Measurements from ENCODE around the gene SDF2. TPM values are rescaled to one million over a fixed set of nuclear protein-coding genes. Genes with fewer than 3 reads are reported as not detected.
"Not testable (repeated sequence)": the region's sequence is repeated elsewhere in the genome, so short reads cannot be mapped to it uniquely, and the experiment has no call there.

Gene SDF2
- total RNA-seq, 1 donor from 2014 or later: 46.2 TPM

GRCh38 chr17:28662527-28662829 is 772 bp upstream of the SDF2 start:
- Mint-ChIP-seq H3K36me3 (ENCODE audit: low read depth) (peaks cover 58% of the 10 kb centered on the region), H3K4me3 (peak overlapping the region; percentile 99), H3K4me1 (peaks cover 44% of the 10 kb centered on the region), H3K27ac (peak overlapping the region; percentile 97), H3K27me3 (no peaks in the 10 kb centered on the region), H3K9me3 (no peaks in the 10 kb centered on the region)
- intact Hi-C loops (cut with micrococcal nuclease): loop anchor here (2.0 to 5.0 kb wide), 2 partner anchors 50 to 64 kb away; partner anchors contain the start of genes PROCA1 and SPAG5
- DNase-seq: no peak

DNA sequence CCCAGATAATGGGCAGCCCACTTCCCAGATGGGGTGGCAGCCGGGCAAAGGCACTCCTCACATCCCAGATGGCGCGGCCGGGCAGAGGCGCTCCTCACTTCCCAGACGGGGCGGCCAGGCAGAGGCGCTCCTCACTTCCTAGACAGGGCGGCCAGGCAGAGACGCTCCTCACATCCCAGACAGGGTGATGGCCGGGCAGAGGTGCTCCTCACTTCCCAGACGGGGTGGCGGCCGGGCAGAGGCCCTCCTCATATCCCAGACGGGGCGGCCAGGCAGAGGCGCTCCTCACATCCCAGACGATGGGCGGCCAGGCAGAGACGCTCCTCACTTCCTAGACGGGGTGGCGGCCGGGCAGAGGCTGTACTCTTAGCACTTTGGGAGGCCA is 2.2 kb downstream of the SDF2 start:
- H3K27ac Mint-ChIP-seq; H3K27me3 Mint-ChIP-seq; H3K9me3 Mint-ChIP-seq; intact Hi-C loops (cut with micrococcal nuclease); DNase-seq: not testable (repeated sequence)
- peak overlapping the region; percentile 99 for H3K4me3 Mint-ChIP-seq
- H3K4me1 Mint-ChIP-seq: peaks cover 29% of the 10 kb centered on the region
- peaks cover 48% of the 10 kb centered on the region for H3K36me3 Mint-ChIP-seq (ENCODE audit: low read depth)

DNA sequence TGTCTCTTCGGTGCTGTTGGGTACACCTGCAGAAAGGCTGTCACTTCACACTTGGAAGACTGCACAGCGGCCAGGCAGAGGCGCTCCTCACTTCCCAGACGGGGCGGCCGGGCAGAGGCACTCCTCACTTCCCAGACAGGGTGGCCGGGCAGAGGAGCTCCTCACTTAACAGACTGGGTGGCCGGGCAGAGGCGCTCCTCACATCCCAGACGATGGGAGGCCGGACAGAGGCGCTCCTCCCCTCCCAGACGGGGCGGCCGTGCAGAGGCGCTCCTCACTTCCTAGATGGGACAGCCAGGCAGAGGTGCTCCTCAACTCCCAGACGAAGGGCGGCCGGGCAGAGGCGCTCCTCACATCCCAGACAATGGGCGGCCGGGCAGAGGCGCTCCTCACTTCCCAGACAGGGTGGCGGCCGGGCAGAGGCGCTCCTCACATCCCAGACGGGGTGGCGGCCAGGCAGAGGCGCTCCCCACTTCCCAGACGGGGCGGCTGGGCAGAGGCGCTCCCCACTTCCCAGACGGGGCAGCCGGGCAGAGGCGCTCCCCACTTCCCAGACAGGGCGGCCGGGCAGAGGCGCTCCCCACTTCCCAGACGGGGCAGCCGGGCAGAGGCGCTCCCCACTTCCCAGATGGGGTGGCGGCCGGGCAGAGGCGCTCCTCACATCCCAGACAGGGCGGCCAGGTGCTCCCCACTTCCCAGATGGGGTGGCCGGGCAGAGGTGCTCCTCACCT is 2.8 kb downstream of the SDF2 start:
- H3K4me3 Mint-ChIP-seq; H3K27me3 Mint-ChIP-seq; DNase-seq; H3K27ac Mint-ChIP-seq; H3K9me3 Mint-ChIP-seq; intact Hi-C loops (cut with micrococcal nuclease): not testable (repeated sequence)
- Mint-ChIP-seq H3K36me3 (ENCODE audit: low read depth) (peaks cover 49% of the 10 kb centered on the region), H3K4me1 (peaks cover 24% of the 10 kb centered on the region)

DNA sequence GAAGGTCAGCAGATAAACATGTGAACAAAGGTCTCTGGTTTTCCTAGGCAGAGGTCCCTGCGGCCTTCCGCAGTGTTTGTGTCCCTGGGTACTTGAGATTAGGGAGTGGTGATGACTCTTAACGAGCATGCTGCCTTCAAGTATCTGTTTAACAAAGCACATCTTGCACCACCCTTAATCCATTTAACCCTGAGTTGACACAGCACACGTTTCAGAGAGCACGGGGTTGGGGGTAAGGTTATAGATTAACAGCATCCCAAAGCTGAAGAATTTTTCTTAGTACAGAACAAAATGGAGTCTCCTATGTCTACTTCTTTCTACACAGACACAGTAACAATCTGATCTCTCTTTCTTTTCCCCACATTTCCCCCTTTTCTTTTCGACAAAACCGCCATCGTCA is 3.4 kb downstream of the SDF2 start:
- H3K9me3 Mint-ChIP-seq; H3K4me3 Mint-ChIP-seq; H3K27ac Mint-ChIP-seq; H3K27me3 Mint-ChIP-seq; DNase-seq; intact Hi-C loops (cut with micrococcal nuclease): not testable (repeated sequence)
- peaks cover 20% of the 10 kb centered on the region for H3K4me1 Mint-ChIP-seq
- H3K36me3 Mint-ChIP-seq (ENCODE audit: low read depth): peaks cover 45% of the 10 kb centered on the region

DNA sequence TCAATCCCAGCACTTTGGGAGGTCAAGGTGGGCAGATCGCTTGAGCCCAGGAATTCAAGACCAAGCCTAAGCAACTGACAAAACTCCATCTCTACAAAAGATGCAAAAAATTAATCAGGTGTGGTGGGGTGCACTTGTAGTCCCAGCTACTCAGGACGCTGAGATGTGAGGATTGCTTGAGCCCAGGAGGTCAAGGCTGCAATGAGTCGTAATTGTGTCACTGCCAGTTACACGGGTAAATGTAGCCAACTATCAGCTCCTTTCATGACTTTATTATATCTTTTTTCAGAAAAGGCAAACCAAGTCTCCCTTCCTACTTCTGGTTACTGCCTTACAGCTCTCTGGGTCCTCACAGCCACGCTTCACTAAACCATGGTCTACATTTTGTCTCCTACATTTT is 4.0 kb downstream of the SDF2 start:
- Mint-ChIP-seq H3K9me3 (no peaks in the 10 kb centered on the region), H3K27me3 (no peaks in the 10 kb centered on the region), H3K4me3 (no peak overlapping the region), H3K36me3 (ENCODE audit: low read depth) (peaks cover 43% of the 10 kb centered on the region), H3K27ac (no peak overlapping the region), H3K4me1 (peaks cover 16% of the 10 kb centered on the region)
- intact Hi-C loops (cut with micrococcal nuclease): no loop called here
- no peak for DNase-seq

- no peak overlapping the region for H3K27ac Mint-ChIP-seq
- intact Hi-C loops (cut with micrococcal nuclease): no loop called here
- H3K4me1 Mint-ChIP-seq: peaks cover 4% of the 10 kb centered on the region
- H3K27me3 Mint-ChIP-seq: no peaks in the 10 kb centered on the region
- no peaks in the 10 kb centered on the region for H3K9me3 Mint-ChIP-seq
- peaks cover 33% of the 10 kb centered on the region for H3K36me3 Mint-ChIP-seq (ENCODE audit: low read depth)
- no peak for DNase-seq
- H3K4me3 Mint-ChIP-seq: no peak overlapping the region
These were observed 6.5 kb downstream of the SDF2 start for GRCh38 chr17:28655160-28655559.

DNA sequence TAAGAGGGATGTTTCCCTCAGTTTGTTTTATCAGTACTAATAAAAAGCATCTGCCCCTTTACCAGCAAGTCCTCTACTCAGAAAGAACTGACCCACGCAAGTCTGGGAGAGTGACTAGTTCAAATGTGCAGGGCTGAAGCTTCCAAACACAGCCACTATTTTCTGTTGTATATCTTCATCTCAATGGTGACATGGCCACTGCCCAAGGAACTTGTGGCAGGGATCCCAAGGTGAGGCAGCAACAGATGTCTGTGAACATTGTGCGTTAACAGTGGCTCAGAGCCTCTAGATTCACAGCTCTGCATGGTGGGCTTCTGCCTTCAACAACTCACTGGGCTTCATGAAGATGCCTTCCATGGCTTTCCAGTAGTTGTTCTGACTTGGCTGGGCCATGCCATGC is 13.0 kb downstream of the SDF2 start:
- intact Hi-C loops (cut with micrococcal nuclease): loop anchor here (10.0 kb wide), 1 partner anchor 466 kb away; no protein-coding TSS in a partner anchor
- Mint-ChIP-seq H3K36me3 (ENCODE audit: low read depth) (peaks cover 34% of the 10 kb centered on the region), H3K9me3 (no peaks in the 10 kb centered on the region), H3K27ac (no peak overlapping the region), H3K27me3 (no peaks in the 10 kb centered on the region), H3K4me1 (peaks cover 26% of the 10 kb centered on the region), H3K4me3 (no peak overlapping the region)
- DNase-seq: no peak

GRCh38 chr17:28646039-28646754 is 15.5 kb downstream of the SDF2 start:
- Mint-ChIP-seq H3K9me3 (no peaks in the 10 kb centered on the region), H3K27me3 (no peaks in the 10 kb centered on the region), H3K27ac (peak overlapping the region; percentile 85), H3K4me1 (peaks cover 33% of the 10 kb centered on the region), H3K4me3 (peak overlapping the region; percentile 93), H3K36me3 (ENCODE audit: low read depth) (peaks cover 48% of the 10 kb centered on the region)
- intact Hi-C loops (cut with micrococcal nuclease): loop anchor here (10.0 kb wide), 1 partner anchor 469 kb away; no protein-coding TSS in a partner anchor
- peak; percentile 68 for DNase-seq

- no peaks in the 10 kb centered on the region for H3K9me3 Mint-ChIP-seq
- DNase-seq: no peak
- no peaks in the 10 kb centered on the region for H3K27me3 Mint-ChIP-seq
- peaks cover 33% of the 10 kb centered on the region for H3K4me1 Mint-ChIP-seq
- peak overlapping the region; percentile 93 for H3K4me3 Mint-ChIP-seq
- H3K36me3 Mint-ChIP-seq (ENCODE audit: low read depth): peaks cover 48% of the 10 kb centered on the region
- H3K27ac Mint-ChIP-seq: peak overlapping the region; percentile 85
- intact Hi-C loops (cut with micrococcal nuclease): loop anchor here (1.0 to 10.0 kb wide), 5 partner anchors 16 to 469 kb away; partner anchors contain the start of genes PROCA1, RPL23A, SDF2 and SPAG5
These were observed 16.1 kb downstream of the SDF2 start for GRCh38 chr17:28645576-28645939.

- Mint-ChIP-seq H3K27me3 (no peaks in the 10 kb centered on the region), H3K4me1 (peaks cover 36% of the 10 kb centered on the region), H3K36me3 (ENCODE audit: low read depth) (peaks cover 52% of the 10 kb centered on the region), H3K4me3 (peak within 1 kb of the TSS; percentile 93), H3K9me3 (no peaks in the 10 kb centered on the region), H3K27ac (peak within 1 kb of the TSS; percentile 91)
- peak; percentile 99 for DNase-seq
- intact Hi-C loops (cut with micrococcal nuclease): loop anchor here (1.0 to 10.0 kb wide), 6 partner anchors 16 to 470 kb away; partner anchors contain the start of genes PROCA1, RPL23A, SDF2 and SPAG5
These were observed 16.7 kb downstream of the SDF2 start, which contains the start of gene BLTP2 for GRCh38 chr17:28644787-28645575. Gene BLTP2, minus strand, starts transcription at chr17:28645158. Its CDS starts 102 bp downstream, at chr17:28645056.

DNA sequence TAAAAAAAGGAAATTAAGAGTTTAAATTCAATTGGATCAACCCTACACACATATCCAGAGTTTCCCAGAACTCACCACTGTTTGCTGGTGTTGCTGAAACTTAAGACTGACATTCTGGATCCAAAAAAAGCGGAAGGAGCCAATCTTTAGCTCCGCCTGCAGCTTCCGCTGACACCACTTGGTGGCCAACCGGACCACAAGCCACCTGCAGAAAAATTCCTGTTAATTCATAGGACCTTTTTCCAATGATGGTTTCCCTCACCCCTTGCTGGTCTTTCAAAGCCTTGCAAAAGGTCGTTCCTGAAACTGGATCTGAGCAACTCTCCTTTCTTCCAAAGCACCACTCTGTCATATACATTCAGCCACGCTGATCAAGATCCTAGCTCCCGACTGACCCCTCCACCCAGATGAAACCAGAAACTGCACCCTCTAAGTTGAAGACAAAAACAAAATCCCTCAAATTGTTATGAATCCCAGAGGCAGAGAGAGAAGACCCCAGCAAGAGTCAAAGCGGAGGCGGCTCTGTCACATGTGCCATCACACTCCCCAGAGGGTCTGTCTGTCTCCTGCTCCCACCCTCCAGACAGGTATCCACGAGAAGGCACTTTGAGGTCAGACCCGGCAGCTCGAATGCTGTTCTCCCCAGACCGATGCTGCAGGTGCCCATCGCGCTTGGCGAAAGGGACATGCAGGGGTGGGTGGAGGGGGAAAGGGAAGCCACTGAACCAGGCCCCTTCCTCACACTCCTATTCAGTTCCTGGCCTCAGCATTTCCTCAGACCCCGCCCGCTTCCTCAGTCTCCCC is 17.5 kb downstream of the SDF2 start:
- DNase-seq: peak; percentile 81
- peak overlapping the region; percentile 91 for H3K27ac Mint-ChIP-seq
- H3K27me3 Mint-ChIP-seq: no peaks in the 10 kb centered on the region
- H3K36me3 Mint-ChIP-seq (ENCODE audit: low read depth): peaks cover 58% of the 10 kb centered on the region
- H3K4me3 Mint-ChIP-seq: peak overlapping the region; percentile 93
- intact Hi-C loops (cut with micrococcal nuclease): loop anchor here (2.0 to 10.0 kb wide), 3 partner anchors 67 to 471 kb away; partner anchors contain the start of genes PROCA1 and UNC119
- peaks cover 36% of the 10 kb centered on the region for H3K4me1 Mint-ChIP-seq
- no peaks in the 10 kb centered on the region for H3K9me3 Mint-ChIP-seq

- intact Hi-C loops (cut with micrococcal nuclease): loop anchor here (5.0 to 10.0 kb wide), 2 partner anchors 89 to 473 kb away; partner anchors contain the start of gene UNC119
- no peak overlapping the region for H3K27ac Mint-ChIP-seq
- DNase-seq: no peak
- no peaks in the 10 kb centered on the region for H3K9me3 Mint-ChIP-seq
- H3K4me1 Mint-ChIP-seq: peaks cover 36% of the 10 kb centered on the region
- no peak overlapping the region for H3K4me3 Mint-ChIP-seq
- peaks cover 65% of the 10 kb centered on the region for H3K36me3 Mint-ChIP-seq (ENCODE audit: low read depth)
- H3K27me3 Mint-ChIP-seq: no peaks in the 10 kb centered on the region
These were observed 20.1 kb downstream of the SDF2 start for GRCh38 chr17:28641579-28641978.

DNA sequence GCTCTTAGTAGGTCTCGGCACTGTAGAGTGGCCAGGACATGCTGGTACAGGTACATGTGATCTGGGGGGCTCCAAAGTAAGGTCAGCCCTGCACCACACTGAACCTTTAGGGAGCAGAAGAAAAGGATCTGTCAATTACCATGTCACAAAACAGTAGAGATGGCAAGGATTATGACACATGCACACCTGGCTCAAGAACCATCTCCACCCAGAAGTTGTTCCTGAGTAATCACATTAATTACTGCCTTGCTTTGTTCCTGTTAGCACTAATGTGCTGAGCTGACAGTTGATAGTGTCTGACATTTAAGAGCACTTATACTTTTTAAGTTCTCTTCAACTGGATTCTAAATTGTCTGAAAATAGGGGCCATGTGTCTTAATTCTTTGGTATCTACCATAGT is 26.2 kb downstream of the SDF2 start:
- Mint-ChIP-seq H3K27ac (no peak overlapping the region), H3K36me3 (ENCODE audit: low read depth) (peaks cover 84% of the 10 kb centered on the region), H3K4me3 (no peak overlapping the region), H3K27me3 (no peaks in the 10 kb centered on the region), H3K4me1 (peaks cover 13% of the 10 kb centered on the region), H3K9me3 (no peaks in the 10 kb centered on the region)
- intact Hi-C loops (cut with micrococcal nuclease): no loop called here
- no peak for DNase-seq
